HEK293T (cell line): Measurements from ENCODE around the gene AMFR.
"Not testable (repeated sequence)": the region's sequence is repeated elsewhere in the genome, so short reads cannot be mapped to it uniquely, and the experiment has no call there.

Experiments
- ARNT ChIP-seq: fragments of 450-650 bp; IDR thresholded peaks from 2 replicates; pipeline ENCODE4 v1.6.1; 2017; ENCODE audit warnings: mild to moderate bottlenecking
- BHLHE40 ChIP-seq: fragments of 450-650 bp; IDR thresholded peaks from 2 replicates; pipeline ENCODE4 v1.6.1; 2016; ENCODE audit warnings: mild to moderate bottlenecking, moderate library complexity, borderline replicate concordance
- FOXA1 ChIP-seq: fragments of 450-650 bp; IDR thresholded peaks from 2 replicates; pipeline ENCODE4 v1.6.1; 2016; ENCODE audit warnings: mild to moderate bottlenecking
- FOXK2 ChIP-seq: fragments of 450-650 bp; IDR thresholded peaks from 2 replicates; pipeline ENCODE4 v1.6.1; 2016; ENCODE audit warnings: mild to moderate bottlenecking
- LEF1 ChIP-seq: fragments of 450-650 bp; IDR thresholded peaks from 2 replicates; pipeline ENCODE4 v1.6.1; 2017; ENCODE audit warnings: mild to moderate bottlenecking, borderline replicate concordance
- NFRKB ChIP-seq: fragments of 450-650 bp; IDR thresholded peaks from 2 replicates; pipeline ENCODE4 v1.6.1; 2016; ENCODE audit warnings: mild to moderate bottlenecking, moderate library complexity
- SP1 ChIP-seq: fragments of 450-650 bp; IDR thresholded peaks from 2 replicates; pipeline ENCODE4 v1.6.1; 2017
- TF ChIP-seq, protein P1 (sequence below): fragments of 450-650 bp; IDR thresholded peaks from 2 replicates; pipeline ENCODE4 v1.6.1; 2016

DNA sequence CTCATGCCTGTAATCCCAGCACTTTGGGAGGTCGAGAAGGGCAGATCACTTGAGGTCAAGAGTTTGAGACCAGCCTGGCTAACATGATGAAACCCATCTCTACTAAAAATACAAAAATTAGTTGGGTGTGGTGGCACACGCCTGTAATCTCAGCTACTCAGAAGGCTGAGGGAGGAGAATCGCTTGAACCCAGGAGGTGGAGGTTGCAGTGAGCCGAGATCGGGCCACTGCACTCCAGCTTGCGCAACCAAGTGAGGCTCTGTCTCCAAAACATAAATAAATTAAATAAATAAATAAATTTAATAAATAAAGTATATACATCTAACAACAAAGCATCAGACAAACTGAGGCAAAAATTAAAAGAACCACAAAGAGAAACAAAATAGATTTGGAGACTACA, 49.6 kb downstream of the AMFR start:
- not testable (repeated sequence) for TF ChIP-seq SP1, LEF1, BHLHE40, FOXA1, ARNT, FOXK2, NFRKB
- TF ChIP-seq, protein P1, sequence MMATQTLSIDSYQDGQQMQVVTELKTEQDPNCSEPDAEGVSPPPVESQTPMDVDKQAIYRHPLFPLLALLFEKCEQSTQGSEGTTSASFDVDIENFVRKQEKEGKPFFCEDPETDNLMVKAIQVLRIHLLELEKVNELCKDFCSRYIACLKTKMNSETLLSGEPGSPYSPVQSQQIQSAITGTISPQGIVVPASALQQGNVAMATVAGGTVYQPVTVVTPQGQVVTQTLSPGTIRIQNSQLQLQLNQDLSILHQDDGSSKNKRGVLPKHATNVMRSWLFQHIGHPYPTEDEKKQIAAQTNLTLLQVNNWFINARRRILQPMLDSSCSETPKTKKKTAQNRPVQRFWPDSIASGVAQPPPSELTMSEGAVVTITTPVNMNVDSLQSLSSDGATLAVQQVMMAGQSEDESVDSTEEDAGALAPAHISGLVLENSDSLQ: not testable (repeated sequence)
